Stimulated activated CD4-positive, alpha-beta T cell treated with anti-CD3 and anti-CD28 coated beads, TNF-alpha, amount 100 ng/mL, for 4 hours (primary cell): Measurements from ENCODE around the gene PCDHB9.
"Not testable (repeated sequence)": the region's sequence is repeated elsewhere in the genome, so short reads cannot be mapped to it uniquely, and the experiment has no call there.

Source experiments
- DNase-seq, 3 experiments: peaks; one replicate each; pipeline ENCODE4 v3.0.0-alpha.2; 2020; ENCODE audit warnings: low read depth in 3 of 3

PCDHB9 gene

GRCh38 chr5:141186897-141187512, at the start of gene PCDHB9:
Gene PCDHB9, plus strand, starts transcription at chr5:141187161. Its CDS starts 158 bp downstream, at chr5:141187319.
- peak in 1 of 3 experiments; percentile 2 for DNase-seq

GRCh38 chr5:141137346-141137745, 49.6 kb upstream of the PCDHB9 start:
- DNase-seq: not testable (repeated sequence)

- DNase-seq: no peak
These were observed 37.1 kb upstream of the PCDHB9 start, which contains the start of gene PCDHB6 for GRCh38 chr5:141149812-141150211. Gene PCDHB6, plus strand, starts transcription at chr5:141150057. Its CDS starts 201 bp downstream, at chr5:141150258.

- DNase-seq: no peak
These were observed 36.6 kb upstream of the PCDHB9 start for GRCh38 chr5:141150224-141150992.

- DNase-seq: no peak
These were observed 36.0 kb upstream of the PCDHB9 start for GRCh38 chr5:141150993-141151325.

GRCh38 chr5:141151632-141152031, 35.3 kb upstream of the PCDHB9 start:
- not testable (repeated sequence) for DNase-seq

GRCh38 chr5:141152096-141152495, 34.9 kb upstream of the PCDHB9 start:
- not testable (repeated sequence) for DNase-seq

- DNase-seq: no peak
These were observed 31.2 kb upstream of the PCDHB9 start for GRCh38 chr5:141155540-141156374.

- DNase-seq: not testable (repeated sequence)
These were observed 29.6 kb upstream of the PCDHB9 start for GRCh38 chr5:141157356-141157755.

- not testable (repeated sequence) for DNase-seq
These were observed 29.1 kb upstream of the PCDHB9 start for GRCh38 chr5:141157901-141158300.

GRCh38 chr5:141172381-141173204, 14.4 kb upstream of the PCDHB9 start, which contains the start of gene PCDHB7:
Gene PCDHB7, plus strand, starts transcription at chr5:141172644. Its CDS starts 192 bp downstream, at chr5:141172836.
- no peak for DNase-seq

- DNase-seq: not testable (repeated sequence)
These were observed 12.5 kb upstream of the PCDHB9 start for GRCh38 chr5:141174291-141175104.

- no peak for DNase-seq
These were observed 11.0 kb upstream of the PCDHB9 start for GRCh38 chr5:141175933-141176332.

- DNase-seq: not testable (repeated sequence)
These were observed 9.3 kb upstream of the PCDHB9 start, which contains the start of gene PCDHB8 for GRCh38 chr5:141177577-141178191. Gene PCDHB8, plus strand, starts transcription at chr5:141177790. Its CDS starts 245 bp downstream, at chr5:141178035.

GRCh38 chr5:141179371-141179770, 7.6 kb upstream of the PCDHB9 start:
- not testable (repeated sequence) for DNase-seq

GRCh38 chr5:141179876-141180275, 7.1 kb upstream of the PCDHB9 start:
- not testable (repeated sequence) for DNase-seq

GRCh38 chr5:141180313-141180712, 6.6 kb upstream of the PCDHB9 start:
- DNase-seq: no peak

GRCh38 chr5:141182248-141182647, 4.7 kb upstream of the PCDHB9 start, which contains the start of gene PCDHB16:
Gene PCDHB16, plus strand, starts transcription at chr5:141182387. Its CDS starts 173 bp downstream, at chr5:141182560.
- no peak for DNase-seq

- not testable (repeated sequence) for DNase-seq
These were observed 2.7 kb upstream of the PCDHB9 start for GRCh38 chr5:141184117-141184855.
